H9 (cell line): ENCODE data around the gene ZFYVE28. TPM values are rescaled to one million over a fixed set of nuclear protein-coding genes. Genes with fewer than 3 reads are reported as not detected.

Experiments used
- DNase-seq: peaks from one replicate; pipeline ENCODE4 v3.0.0-alpha.2; 2017
- H2AFZ ChIP-seq: one replicate; pipeline ENCODE4 v1.6.1; 2013; ENCODE audit warnings: mild to moderate bottlenecking, low read length, control low read depth, moderate library complexity
- H2AK5ac ChIP-seq: 2 replicates; pipeline ENCODE4 v1.6.1; 2013; ENCODE audit warnings: low read length, control low read depth, mixed read lengths; ENCODE audit not compliant: insufficient read length
- H2BK120ac ChIP-seq: one replicate; pipeline ENCODE4 v1.6.1; 2013; ENCODE audit warnings: low read depth, mild to moderate bottlenecking, low read length, control low read depth, inconsistent platforms; ENCODE audit not compliant: poor library complexity, severe bottlenecking
- H2BK12ac ChIP-seq: 2 replicates; pipeline ENCODE4 v1.6.1; 2013; ENCODE audit warnings: low read length, control low read depth, mixed read lengths, low read depth; ENCODE audit not compliant: insufficient read length
- H2BK15ac ChIP-seq: 2 replicates; pipeline ENCODE4 v1.6.1; 2013; ENCODE audit warnings: low read depth, low read length, control low read depth
- H2BK20ac ChIP-seq: one replicate; pipeline ENCODE4 v1.6.1; 2013; ENCODE audit warnings: low read depth, mild to moderate bottlenecking, low read length, control low read depth, inconsistent platforms; ENCODE audit not compliant: poor library complexity, severe bottlenecking
- H2BK5ac ChIP-seq: 2 replicates; pipeline ENCODE4 v1.6.1; 2013; ENCODE audit warnings: low read length, control low read depth, mixed read lengths; ENCODE audit not compliant: insufficient read length
- H3K14ac ChIP-seq: 2 replicates; pipeline ENCODE4 v1.6.1; 2013; ENCODE audit warnings: low read length, control low read depth; ENCODE audit not compliant: insufficient read depth
- H3K18ac ChIP-seq: 2 replicates; pipeline ENCODE4 v1.6.1; 2013; ENCODE audit warnings: low read depth, mild to moderate bottlenecking, mixed read lengths, low read length, control low read depth; ENCODE audit not compliant: insufficient read length
- H3K23ac ChIP-seq: 2 replicates; pipeline ENCODE4 v1.6.1; 2013; ENCODE audit warnings: low read length, control low read depth, mixed read lengths, low read depth; ENCODE audit not compliant: insufficient read length
- H3K23me2 ChIP-seq: 2 replicates; pipeline ENCODE4 v1.6.1; 2013; ENCODE audit warnings: low read depth, mild to moderate bottlenecking, mixed read lengths, low read length, control low read depth; ENCODE audit not compliant: insufficient read length, poor library complexity, severe bottlenecking
- H3K27ac ChIP-seq: 2 replicates; pipeline ENCODE4 v1.5.1; 2013; ENCODE audit warnings: low read length, control low read depth, mixed read lengths, low read depth; ENCODE audit not compliant: insufficient read length
- H3K27me3 ChIP-seq: 2 replicates; pipeline ENCODE4 v1.6.1; 2013; ENCODE audit warnings: low read length, control low read depth, inconsistent platforms; ENCODE audit not compliant: insufficient read depth
- H3K4ac ChIP-seq: 2 replicates; pipeline ENCODE4 v1.6.1; 2013; ENCODE audit warnings: low read depth, mild to moderate bottlenecking, control low read depth, inconsistent platforms, low read length, moderate library complexity
- H3K4me1 ChIP-seq: 2 replicates; pipeline ENCODE4 v1.6.1; 2013; ENCODE audit warnings: low read length, control low read depth, inconsistent platforms; ENCODE audit not compliant: insufficient read depth
- H3K4me2 ChIP-seq: 2 replicates; pipeline ENCODE4 v1.6.1; 2013; ENCODE audit warnings: low read length, control low read depth, mixed read lengths; ENCODE audit not compliant: insufficient read length, insufficient read depth
- H3K56ac ChIP-seq: 2 replicates; pipeline ENCODE4 v1.6.1; 2013; ENCODE audit warnings: low read depth, mild to moderate bottlenecking, mixed read lengths, low read length, control low read depth; ENCODE audit not compliant: insufficient read length
- H3K79me1 ChIP-seq: 2 replicates; pipeline ENCODE4 v1.6.1; 2013; ENCODE audit warnings: low read depth, mild to moderate bottlenecking, moderate library complexity, low read length, control low read depth, inconsistent platforms; ENCODE audit not compliant: insufficient read depth, poor library complexity, severe bottlenecking
- H3K79me2 ChIP-seq: 2 replicates; pipeline ENCODE4 v1.6.1; 2013; ENCODE audit warnings: low read length, control low read depth, inconsistent platforms; ENCODE audit not compliant: insufficient read depth
- H3K9ac ChIP-seq: 2 replicates; pipeline ENCODE4 v1.6.1; 2013; ENCODE audit warnings: low read length, control low read depth, mixed read lengths; ENCODE audit not compliant: insufficient read length; ENCODE audit errors: extremely low read depth
- H3K9me3 ChIP-seq: one replicate; pipeline ENCODE4 v1.6.1; 2013; ENCODE audit warnings: low read depth, low read length, inconsistent platforms; ENCODE audit not compliant: control insufficient read depth
- H3T11ph ChIP-seq: one replicate; pipeline ENCODE4 v1.6.1; 2013; ENCODE audit warnings: mild to moderate bottlenecking, low read length, control low read depth, inconsistent platforms
- H4K20me1 ChIP-seq: one replicate; pipeline ENCODE4 v1.6.1; 2013; ENCODE audit not compliant: control insufficient read depth, insufficient read length, insufficient read depth
- H4K5ac ChIP-seq: 2 replicates; pipeline ENCODE4 v1.6.1; 2013; ENCODE audit warnings: low read depth, mild to moderate bottlenecking, mixed read lengths, low read length, control low read depth; ENCODE audit not compliant: insufficient read length
- H4K8ac ChIP-seq: replicated peaks from 2 replicates; pipeline ENCODE4 v1.6.1; 2013; ENCODE audit warnings: low read length, control low read depth, mixed read lengths, low read depth; ENCODE audit not compliant: insufficient read length
- H4K91ac ChIP-seq: 2 replicates; pipeline ENCODE4 v1.6.1; 2013; ENCODE audit warnings: low read depth, mild to moderate bottlenecking, moderate library complexity, mixed read lengths, low read length, control low read depth; ENCODE audit not compliant: insufficient read length
- H3K27ac Mint-ChIP-seq, 3 experiments: 2 replicates in 2 of 3; 3 replicates in 1 of 3; pipeline ENCODE4 v1.8.0; 2020 to 2021; ENCODE audit warnings: mixed read lengths in 3 of 3, mild to moderate bottlenecking in 1 of 3, moderate library complexity in 1 of 3
- H3K27me3 Mint-ChIP-seq: 2 replicates; pipeline ENCODE4 v1.8.0; 2021; ENCODE audit warnings: low read depth, mild to moderate bottlenecking, moderate library complexity, mixed read lengths
- H3K36me3 Mint-ChIP-seq, 3 experiments: 2 replicates in 2 of 3; 3 replicates in 1 of 3; pipeline ENCODE4 v1.8.0; 2020 to 2021; ENCODE audit warnings: low read depth in 3 of 3, mixed read lengths in 3 of 3; ENCODE audit not compliant: insufficient read depth in 1 of 3
- H3K4me1 Mint-ChIP-seq, 2 experiments: 2 replicates each; pipeline ENCODE4 v1.8.0; 2020; ENCODE audit warnings: mixed read lengths in 2 of 2
- H3K4me3 Mint-ChIP-seq, 2 experiments: 2 replicates in 1 of 2; 3 replicates in 1 of 2; pipeline ENCODE4 v1.8.0; 2020 to 2021; ENCODE audit warnings: mild to moderate bottlenecking in 2 of 2, mixed read lengths in 2 of 2, moderate library complexity in 1 of 2
- H3K9me3 Mint-ChIP-seq, 2 experiments: 2 replicates in 1 of 2; 3 replicates in 1 of 2; pipeline ENCODE4 v1.8.0; 2020; ENCODE audit warnings: mild to moderate bottlenecking in 2 of 2, mixed read lengths in 2 of 2, moderate library complexity in 1 of 2
- CTCF ChIP-seq: fragments of 200-600 bp; sonication (generic); conservative IDR thresholded peaks from 3 replicates; pipeline ENCODE4 v1.8.0; 2021; ENCODE audit warnings: antibody characterized with exemption, mild to moderate bottlenecking
- WGBS: extraction: QIAGEN DNeasy Blood & Tissue Kit; methylation state at CpG from one replicate; pipeline ENCODE4 v1.1.7; 2013; ENCODE audit warnings: missing lambda C conversion rate, low lambda C conversion rate, mixed read lengths; ENCODE audit not compliant: insufficient read length; ENCODE audit errors: extremely low coverage; 5-methylcytosine and 5-hydroxymethylcytosine counted together
- total RNA-seq: library from RNA; stranded (reverse); gene quantifications from 2 replicates; pipeline ENCODE4 v1.2.1, GENCODE V29; 2021

Gene ZFYVE28
- total RNA-seq, 1 experiment from 2014 or later, result 0.98 TPM

GRCh38 chr4:2299794-2300193 is 118.7 kb downstream of the ZFYVE28 start:
- no peak overlapping the region for H3K9ac ChIP-seq
- H3T11ph ChIP-seq, result no peak overlapping the region
- no peak overlapping the region for H2BK5ac ChIP-seq
- no peak overlapping the region for H2AK5ac ChIP-seq
- no peak overlapping the region for H4K8ac ChIP-seq
- WGBS, result no CpG with 5 or more reads among the region's 2 CpGs
- no peak overlapping the region for H3K27ac ChIP-seq
- H3K18ac ChIP-seq, result no peak overlapping the region
- no peak overlapping the region for H2BK15ac ChIP-seq
- no peaks in the 10 kb centered on the region for H3K27me3 ChIP-seq
- H4K20me1 ChIP-seq, result no peaks in the 10 kb centered on the region
- H3K4me1 ChIP-seq, result no peaks in the 10 kb centered on the region
- Mint-ChIP-seq H3K27ac (no peak overlapping the region), H3K4me3 (no peak overlapping the region), H3K4me1 (peaks cover 3 to 12% of the 10 kb centered on the region in 2 experiments; a peak in 3 of 4 replicates), H3K9me3 (peaks cover 7 to 10% of the 10 kb centered on the region in 2 experiments; a peak in 4 of 5 replicates), H3K27me3 (no peaks in the 10 kb centered on the region; the same call in none of the 2 replicates), H3K36me3 (peaks cover 6 to 9% (median 7%) of the 10 kb centered on the region in 3 experiments; a peak in 5 of 7 replicates)
- H4K5ac ChIP-seq, result no peak overlapping the region
- H3K4me2 ChIP-seq, result no peak overlapping the region
- no peak overlapping the region for H3K23ac ChIP-seq
- H2BK20ac ChIP-seq, result no peak overlapping the region
- no peak overlapping the region for H2BK120ac ChIP-seq
- no peak overlapping the region for H2BK12ac ChIP-seq
- DNase-seq, result no peak
- no peak overlapping the region for H4K91ac ChIP-seq
- TF ChIP-seq CTCF, result no peak
- H3K56ac ChIP-seq, result no peak overlapping the region
- no peak overlapping the region for H3K14ac ChIP-seq
- no peaks in the 10 kb centered on the region for H3K79me1 ChIP-seq
- no peaks in the 10 kb centered on the region for H3K79me2 ChIP-seq
- H3K23me2 ChIP-seq, result no peaks in the 10 kb centered on the region
- H3K9me3 ChIP-seq, result peaks cover 6% of the 10 kb centered on the region
- no peak overlapping the region for H3K4ac ChIP-seq
- no peak overlapping the region for H2AFZ ChIP-seq
